K562 (cell line): ENCODE data around the gene HSF2BP. TPM values are rescaled to one million over a fixed set of nuclear protein-coding genes. Genes with fewer than 3 reads are reported as not detected.

Experiments used
- BHLHE40 ChIP-seq: IDR thresholded peaks from 2 replicates; pipeline ENCODE4 v1.6.1; 2011; ENCODE audit warnings: low read length, improper control_type of control experiment
- CHD1 ChIP-seq: fragments of 200-600 bp; sonication (generic); IDR thresholded peaks from one replicate; pipeline ENCODE4 v1.6.1; 2012; ENCODE audit warnings: mild to moderate bottlenecking, moderate library complexity, low read length, inconsistent platforms
- CLOCK ChIP-seq: fragments of 250-450 bp; sonication (Bioruptor Pico); IDR thresholded peaks from 2 replicates; pipeline ENCODE4 v1.4.0; 2020; ENCODE audit warnings: mild to moderate bottlenecking, moderate library complexity, borderline replicate concordance
- CREB3L1 ChIP-seq: fragments of 450-650 bp; IDR thresholded peaks from 2 replicates; pipeline ENCODE4 v1.6.1; 2014; ENCODE audit warnings: low read depth, mild to moderate bottlenecking, moderate library complexity, borderline replicate concordance
- CTBP1 ChIP-seq: fragments of 450-650 bp; IDR thresholded peaks from 2 replicates; pipeline ENCODE4 v1.6.1; 2016; ENCODE audit warnings: borderline replicate concordance
- FOXO4 ChIP-seq: fragments of 450-650 bp; formaldehyde crosslinking; IDR thresholded peaks from 2 replicates; pipeline ENCODE4 v1.4.0; 2020; ENCODE audit warnings: mild to moderate bottlenecking, moderate library complexity
- HDAC1 ChIP-seq, 2 experiments: fragments of 450-650 bp; IDR thresholded peaks; 2 replicates each; pipeline ENCODE4 v1.6.1; 2016 to 2017; ENCODE audit warnings: inconsistent platforms in 1 of 2, mild to moderate bottlenecking in 1 of 2, moderate library complexity in 1 of 2
- MEIS2 ChIP-seq: fragments of 450-650 bp; IDR thresholded peaks from 2 replicates; pipeline ENCODE4 v1.6.1; 2014; ENCODE audit warnings: mild to moderate bottlenecking; ENCODE audit not compliant: partially characterized antibody
- MTA1 ChIP-seq: fragments of 450-650 bp; IDR thresholded peaks from 2 replicates; pipeline ENCODE4 v1.6.1; 2017; ENCODE audit warnings: borderline replicate concordance
- POLR2H ChIP-seq: IDR thresholded peaks from 2 replicates; pipeline ENCODE4 v1.6.1; 2016; ENCODE audit warnings: missing genetic modification characterization, low read depth, mild to moderate bottlenecking, control low read depth, missing compliant biosample characterization, moderate library complexity
- PRMT5 ChIP-seq: sonication (generic); formaldehyde crosslinking; IDR thresholded peaks from 2 replicates; pipeline ENCODE4 v1.5.0; 2020; ENCODE audit warnings: missing genetic modification reagents
- RREB1 ChIP-seq: fragments of 250-450 bp; sonication (Bioruptor Pico); IDR thresholded peaks from 2 replicates; pipeline ENCODE4 v1.4.0; 2020
- SMAD4 ChIP-seq: fragments of 250-450 bp; sonication (Bioruptor Pico); conservative IDR thresholded peaks from 2 replicates; pipeline ENCODE4 v1.8.0; 2021; ENCODE audit warnings: inconsistent platforms, mild to moderate bottlenecking, moderate library complexity
- ZKSCAN3 ChIP-seq: fragments of 250-450 bp; sonication (Bioruptor Pico); IDR thresholded peaks from 2 replicates; pipeline ENCODE4 v1.4.0; 2020
- ZNF586 ChIP-seq: fragments of 450-650 bp; formaldehyde crosslinking; conservative IDR thresholded peaks from 2 replicates; pipeline ENCODE4 v1.4.0; 2020; ENCODE audit warnings: mild to moderate bottlenecking, moderate library complexity
- ZNF644 ChIP-seq: fragments of 200-800 bp; sonication (Bioruptor generic); IDR thresholded peaks from 2 replicates; pipeline ENCODE4 v1.6.1; 2016; ENCODE audit warnings: low read depth, missing genetic modification characterization, missing compliant biosample characterization
- ZNF717 ChIP-seq: fragments of 250-450 bp; sonication (Bioruptor Pico); IDR thresholded peaks from 2 replicates; pipeline ENCODE4 v1.5.0; 2021
- polyA plus RNA-seq, 8 experiments: library from polyadenylated mRNA; depleted of rRNA in 4 of 8; stranded (reverse) in 5 of 8; unstranded in 3 of 8; fragments of >200 nt; fragmentation: Nextera tagmentation in 2 of 8; fragmentation: Illumina TruSeq in 1 of 8; extraction: Ambion mirVana in 2 of 8; extraction: Trizol in 1 of 8; gene quantifications; 2 replicates each; pipeline versions ENCODE4 v1.2.1 to v1.2.3, GENCODE V29; 2011 to 2014; ENCODE audit warnings: inconsistent platforms in 1 of 8, missing spikeins in 1 of 8
- total RNA-seq, 7 experiments: library from RNA; depleted of rRNA in 6 of 7; stranded (reverse); fragments of >200 nt in 6 of 7; fragmentation: Illumina TruSeq in 2 of 7; extraction: Trizol in 2 of 7; gene quantifications; 2 replicates each; pipeline versions ENCODE4 v1.2.1 to v1.2.3, GENCODE V29; 2011 to 2021; ENCODE audit warnings: low replicate concordance in 1 of 7

HSF2BP gene
- total and polyA plus RNA-seq, 9 of the 15 experiments (the other 6 are each of a cell fraction or from before 2014, with no cell fraction given), result 0.04 to 0.57 (median 0.20) TPM; not detected in 2

- TF ChIP-seq CREB3L1 (no peak), SMAD4 (CRISPR knock-in tag) (0 out of 2 replicates have a peak, but pooled peaks have one; percentile 18), RREB1 (CRISPR knock-in tag) (no peak), ZNF586 (CRISPR knock-in tag) (no peak), MTA1 (no peak), ZNF644 (no peak), FOXO4 (CRISPR knock-in tag) (no peak), CTBP1 (no peak), CLOCK (no peak), ZNF717 (no peak), BHLHE40 (no peak), HDAC1 (IDR thresholded peaks at IDR 0.05) (no peak), MEIS2 (peak; percentile 80), CHD1 (no peak), PRMT5 (no peak), POLR2H (no peak), ZKSCAN3 (CRISPR knock-in tag) (no peak)
Measured at GRCh38 chr21:43645136-43645891, 14.0 kb downstream of the HSF2BP start (continued).
